ENCODE measurements around the gene NGRN. TPM values are rescaled to one million over a fixed set of nuclear protein-coding genes. Genes with fewer than 3 reads are reported as not detected.

Gene NGRN
- total and polyA plus RNA-seq, 2 experiments from 2014 or later: 60.0 to 65.9 TPM

DNA sequence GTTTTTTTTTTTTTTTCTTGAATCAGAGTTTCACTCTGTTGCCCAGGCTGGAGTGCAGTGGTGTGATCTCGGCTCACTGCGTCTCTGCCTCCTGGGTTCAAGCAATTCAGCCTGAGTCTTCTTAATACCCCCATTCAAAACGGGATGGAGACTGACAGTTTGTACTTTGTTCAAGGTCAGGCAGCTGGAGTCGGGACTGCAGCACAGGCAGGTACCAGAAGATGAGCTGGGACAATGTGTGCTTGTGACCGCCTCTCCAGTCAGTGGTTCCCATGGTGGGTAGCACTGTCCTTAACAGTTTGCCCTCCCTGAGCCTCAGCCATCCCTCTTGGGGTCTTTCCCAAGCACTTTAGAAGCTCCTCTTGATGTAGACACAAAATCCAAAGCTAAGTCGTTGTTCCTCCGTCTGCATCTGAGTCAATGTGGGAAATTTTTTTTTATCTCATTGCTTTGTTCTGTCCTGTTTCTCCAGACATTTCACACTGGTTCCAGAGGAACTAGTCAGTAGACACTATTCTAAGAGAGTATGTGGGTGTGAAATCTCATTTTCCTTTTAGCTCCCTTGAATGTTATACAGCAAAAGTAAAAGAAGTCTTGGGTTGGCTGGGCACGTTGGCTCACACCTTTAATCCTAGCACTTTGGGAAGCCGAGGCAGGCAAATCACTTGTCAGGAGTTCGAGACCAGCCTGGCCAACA lies 21.4 kb upstream of the NGRN start:
- Histone ChIP-seq H3K9me3 (ENCODE audit: low read depth) (no peaks in the 10 kb centered on the region), H3K4me2 (no peak overlapping the region), H4K20me1 (ENCODE audit: insufficient read depth, poor library complexity, severe bottlenecking) (no peaks in the 10 kb centered on the region), H3K4me1 (ENCODE audit: insufficient read depth) (no peaks in the 10 kb centered on the region), H3K27me3 (no peaks in the 10 kb centered on the region), H3K9me2 (replicated peaks; ENCODE audit: insufficient read depth) (no peaks in the 10 kb centered on the region), H3K27ac (no peak overlapping the region), H2AFZ (no peak overlapping the region), H3K36me3 (replicated peaks; ENCODE audit: insufficient read depth, low read depth) (no peaks in the 10 kb centered on the region), H3K4me3 (no peak overlapping the region), H3K79me2 (no peaks in the 10 kb centered on the region)
- 88% methylated on average over 10 of the region's 10 CpGs for WGBS (ENCODE audit: low lambda C conversion rate, missing lambda C conversion rate)
- TF ChIP-seq, protein P1, sequence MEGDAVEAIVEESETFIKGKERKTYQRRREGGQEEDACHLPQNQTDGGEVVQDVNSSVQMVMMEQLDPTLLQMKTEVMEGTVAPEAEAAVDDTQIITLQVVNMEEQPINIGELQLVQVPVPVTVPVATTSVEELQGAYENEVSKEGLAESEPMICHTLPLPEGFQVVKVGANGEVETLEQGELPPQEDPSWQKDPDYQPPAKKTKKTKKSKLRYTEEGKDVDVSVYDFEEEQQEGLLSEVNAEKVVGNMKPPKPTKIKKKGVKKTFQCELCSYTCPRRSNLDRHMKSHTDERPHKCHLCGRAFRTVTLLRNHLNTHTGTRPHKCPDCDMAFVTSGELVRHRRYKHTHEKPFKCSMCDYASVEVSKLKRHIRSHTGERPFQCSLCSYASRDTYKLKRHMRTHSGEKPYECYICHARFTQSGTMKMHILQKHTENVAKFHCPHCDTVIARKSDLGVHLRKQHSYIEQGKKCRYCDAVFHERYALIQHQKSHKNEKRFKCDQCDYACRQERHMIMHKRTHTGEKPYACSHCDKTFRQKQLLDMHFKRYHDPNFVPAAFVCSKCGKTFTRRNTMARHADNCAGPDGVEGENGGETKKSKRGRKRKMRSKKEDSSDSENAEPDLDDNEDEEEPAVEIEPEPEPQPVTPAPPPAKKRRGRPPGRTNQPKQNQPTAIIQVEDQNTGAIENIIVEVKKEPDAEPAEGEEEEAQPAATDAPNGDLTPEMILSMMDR (IDR thresholded peaks at IDR 0.05; ENCODE audit: poor library complexity): no peak
- TF ChIP-seq EZH2 (IDR thresholded peaks at IDR 0.05; ENCODE audit: borderline replicate concordance) (no peak), EZH2phosphoT487 (IDR thresholded peaks at IDR 0.05; ENCODE audit: low read depth, severe bottlenecking, unreplicated experiment) (no peak)
- no peak for DNase-seq (ENCODE audit: low spot score)

DNA sequence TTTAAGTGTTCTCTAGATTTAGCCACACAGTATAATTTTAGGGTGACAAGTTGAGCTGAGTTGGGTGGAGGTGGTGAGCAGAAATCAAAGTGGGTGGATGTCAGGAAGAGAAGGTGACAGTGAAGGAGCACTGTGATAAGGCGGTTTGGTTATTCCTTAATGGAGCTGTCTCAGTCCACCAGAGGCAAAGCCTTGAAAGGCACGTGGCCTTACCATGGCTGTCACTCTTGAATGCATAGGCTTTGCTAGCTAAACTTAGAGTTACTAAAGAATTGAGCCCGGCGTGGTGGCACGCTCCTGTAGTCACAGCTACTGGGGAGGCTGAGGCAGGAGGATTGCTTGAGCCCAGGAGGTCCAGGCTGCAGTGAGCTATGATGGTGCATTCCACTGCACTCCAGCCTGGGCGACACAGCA lies 16.7 kb upstream of the NGRN start:
- Histone ChIP-seq H3K9me2 (replicated peaks; ENCODE audit: insufficient read depth) (no peaks in the 10 kb centered on the region), H3K4me2 (peak overlapping the region; percentile 96), H3K9me3 (ENCODE audit: low read depth) (no peaks in the 10 kb centered on the region), H2AFZ (peak overlapping the region; percentile 69), H3K4me1 (ENCODE audit: insufficient read depth) (peaks cover 5% of the 10 kb centered on the region), H3K79me2 (no peaks in the 10 kb centered on the region), H3K4me3 (no peak overlapping the region), H4K20me1 (ENCODE audit: insufficient read depth, poor library complexity, severe bottlenecking) (no peaks in the 10 kb centered on the region), H3K27me3 (no peaks in the 10 kb centered on the region), H3K27ac (peak overlapping the region; percentile 24), H3K36me3 (replicated peaks; ENCODE audit: insufficient read depth, low read depth) (no peaks in the 10 kb centered on the region)
- no peak for DNase-seq (ENCODE audit: low spot score)
- WGBS (ENCODE audit: low lambda C conversion rate, missing lambda C conversion rate): 73% methylated on average over 6 of the region's 6 CpGs
- TF ChIP-seq EZH2 (IDR thresholded peaks at IDR 0.05; ENCODE audit: borderline replicate concordance): no peak
- TF ChIP-seq EZH2phosphoT487 (IDR thresholded peaks at IDR 0.05; ENCODE audit: low read depth, severe bottlenecking, unreplicated experiment): no peak
- TF ChIP-seq, protein P1 (IDR thresholded peaks at IDR 0.05; ENCODE audit: poor library complexity): no peak

DNA sequence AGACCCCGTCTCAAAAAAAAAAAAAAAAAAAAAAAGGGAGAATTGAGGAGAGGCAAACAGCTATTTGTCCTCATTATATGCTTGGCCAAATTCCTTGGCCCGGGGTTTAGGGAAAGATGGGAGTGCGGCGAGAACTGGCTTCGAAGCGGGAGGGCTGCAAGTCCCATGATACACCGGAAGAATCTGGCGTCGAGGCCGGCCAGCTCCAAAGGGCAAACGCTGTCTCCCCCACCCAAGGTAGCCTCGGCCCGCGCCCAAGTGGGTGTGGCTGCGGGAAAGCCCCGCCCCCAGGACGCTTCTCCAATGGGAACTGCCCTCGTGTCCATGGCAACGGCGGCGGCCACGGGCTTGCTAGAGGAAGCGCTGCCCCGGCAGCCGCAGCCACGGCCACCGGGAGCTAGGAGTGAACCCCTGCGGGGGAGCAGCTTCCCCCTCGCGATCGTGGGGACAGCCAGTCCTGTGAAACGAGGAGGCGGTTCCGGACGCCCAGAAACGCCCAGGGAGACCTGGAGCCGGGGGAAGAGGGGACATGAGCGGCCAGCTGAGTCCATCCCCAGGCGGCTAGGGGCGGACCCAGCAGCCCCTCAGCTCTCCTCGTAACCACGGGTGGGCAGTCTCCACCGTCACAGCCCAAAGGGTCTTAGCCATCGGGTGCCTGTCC lies 16.1 kb upstream of the NGRN start, which contains the start of gene TTLL13:
Gene TTLL13, plus strand, starts transcription at position 354 of the 661 bp plus-strand sequence. CDS start 1,075 bp downstream, outside the sequence.
- Histone ChIP-seq H3K9me2 (replicated peaks; ENCODE audit: insufficient read depth) (no peaks in the 10 kb centered on the region), H3K9me3 (ENCODE audit: low read depth) (no peaks in the 10 kb centered on the region), H3K27me3 (no peaks in the 10 kb centered on the region), H3K4me2 (peak within 1 kb of the TSS; percentile 96), H3K4me1 (ENCODE audit: insufficient read depth) (peaks cover 5% of the 10 kb centered on the region), H3K36me3 (replicated peaks; ENCODE audit: insufficient read depth, low read depth) (no peaks in the 10 kb centered on the region), H3K27ac (peak within 1 kb of the TSS; percentile 24), H4K20me1 (ENCODE audit: insufficient read depth, poor library complexity, severe bottlenecking) (no peaks in the 10 kb centered on the region), H2AFZ (peak within 1 kb of the TSS; percentile 69), H3K4me3 (peak within 1 kb of the TSS; percentile 69), H3K79me2 (no peaks in the 10 kb centered on the region)
- WGBS (ENCODE audit: low lambda C conversion rate, missing lambda C conversion rate): under 1% methylated on average over 44 of the region's 44 CpGs
- TF ChIP-seq EZH2phosphoT487 (IDR thresholded peaks at IDR 0.05; ENCODE audit: low read depth, severe bottlenecking, unreplicated experiment): no peak
- TF ChIP-seq EZH2 (IDR thresholded peaks at IDR 0.05; ENCODE audit: borderline replicate concordance): no peak
- TF ChIP-seq, protein P1 (IDR thresholded peaks at IDR 0.05; ENCODE audit: poor library complexity): no peak
- peak; percentile 96 for DNase-seq (ENCODE audit: low spot score)

All from hepatocyte (in vitro differentiated cells).